Endothelial cell of umbilical vein (primary cell): ENCODE data around the gene ZNRD2. TPM values are rescaled to one million over a fixed set of nuclear protein-coding genes. Genes with fewer than 3 reads are reported as not detected.

Source experiments
- BruUV-seq: library from RNA; stranded (reverse); fragments of 400-500 nt; replicated peaks from 2 replicates; lab custom pipeline; 2021; lab: Mats Ljungman, UMichigan
- CTCF ChIA-PET: fragments of 300-600, 350-600 bp; sonication (Branson Sonifier 250); formaldehyde crosslinking; loops from one replicate; lab custom pipeline; 2021; ENCODE audit warnings: antibody characterized with exemption, inconsistent platforms; lab: Charles Lee
- POLR2A ChIA-PET: fragments of 300-600, 350-600 bp; sonication (Branson Sonifier 250); formaldehyde crosslinking; loops from one replicate; lab custom pipeline; 2021; ENCODE audit warnings: antibody characterized with exemption, inconsistent platforms; lab: Charles Lee
- DNase-seq: peaks from one replicate; pipeline ENCODE4 v3.0.0-alpha.2; 2011; ENCODE audit warnings: low read depth, low spot score
- FAIRE-seq: peaks from 2 replicates; lab custom pipeline; 2011; peaks lifted over from hg19 to GRCh38; lab: Jason Lieb, UNC
- H2AFZ ChIP-seq: 2 replicates; pipeline ENCODE4 v1.6.0; 2012; ENCODE audit warnings: low read depth, low read length, control low read depth, inconsistent platforms
- H3K27ac ChIP-seq: 2 replicates; pipeline ENCODE4 v1.5.1; 2011; ENCODE audit warnings: low read depth, mild to moderate bottlenecking, control low read depth, low read length, moderate library complexity; ENCODE audit not compliant: insufficient read depth
- H3K27me3 ChIP-seq, 2 experiments: 2 replicates each; pipeline versions ENCODE4 v1.6.0 to v1.6.1; 2011; ENCODE audit warnings: low read length in 2 of 2, mixed read lengths in 1 of 2; ENCODE audit not compliant: control insufficient read depth in 2 of 2, insufficient read depth in 2 of 2
- H3K36me3 ChIP-seq, 2 experiments: 2 replicates in 1 of 2; 3 replicates in 1 of 2; pipeline ENCODE4 v1.5.1; 2011; ENCODE audit warnings: low read length in 2 of 2, mild to moderate bottlenecking in 1 of 2, moderate library complexity in 1 of 2; ENCODE audit not compliant: control insufficient read depth in 2 of 2, insufficient read depth in 2 of 2; ENCODE audit errors: extremely low read depth in 1 of 2
- H3K4me1 ChIP-seq: 3 replicates; pipeline ENCODE4 v1.5.1; 2011; ENCODE audit warnings: mild to moderate bottlenecking, low read length; ENCODE audit not compliant: control insufficient read depth, insufficient read depth; ENCODE audit errors: extremely low read depth
- H3K4me2 ChIP-seq: 2 replicates; pipeline ENCODE4 v1.6.1; 2011; ENCODE audit warnings: low read length, control low read depth, mixed read lengths; ENCODE audit not compliant: insufficient read depth
- H3K4me3 ChIP-seq, 3 experiments: fragments of 200-600 bp in 1 of 3; sonication (generic), shearing (Covaris generic) in 1 of 3; replicated peaks in 1 of 3; 2 replicates each; pipeline ENCODE4 v1.5.1; 2011 to 2016; ENCODE audit warnings: control low read depth in 3 of 3, low read length in 3 of 3, mild to moderate bottlenecking in 2 of 3, inconsistent platforms in 1 of 3, low read depth in 1 of 3, moderate library complexity in 1 of 3; ENCODE audit not compliant: insufficient read depth in 1 of 3
- H3K79me2 ChIP-seq: 2 replicates; pipeline ENCODE4 v1.6.0; 2012; ENCODE audit warnings: low read length, inconsistent platforms; ENCODE audit not compliant: control insufficient read depth, insufficient read depth
- H3K9ac ChIP-seq: replicated peaks from 2 replicates; pipeline ENCODE3; 2011; ENCODE audit warnings: low read length, control low read depth; ENCODE audit not compliant: insufficient read depth; ENCODE audit errors: extremely low read depth
- H3K9me1 ChIP-seq: replicated peaks from 3 replicates; pipeline ENCODE4 v1.6.0; 2011; ENCODE audit warnings: mild to moderate bottlenecking, low read length; ENCODE audit not compliant: control insufficient read depth, insufficient read depth; ENCODE audit errors: extremely low read depth
- H3K9me3 ChIP-seq: replicated peaks from 2 replicates; pipeline ENCODE4 v1.5.1; 2012; ENCODE audit warnings: low read length, inconsistent platforms; ENCODE audit not compliant: control insufficient read depth, insufficient read depth
- H4K20me1 ChIP-seq: replicated peaks from 2 replicates; pipeline ENCODE3; 2011; ENCODE audit warnings: mild to moderate bottlenecking, low read length; ENCODE audit not compliant: control insufficient read depth, insufficient read depth; ENCODE audit errors: extremely low read depth
- CTCF ChIP-seq, 2 donors: IDR thresholded peaks; 1 replicate in 1 of 2; 2 replicates in 1 of 2; pipeline ENCODE4 v1.5.1; 2011; ENCODE audit warnings: low read length in 2 of 2, mild to moderate bottlenecking in 2 of 2, moderate library complexity in 2 of 2, control low read depth in 1 of 2, inconsistent platforms in 1 of 2, low read depth in 1 of 2; ENCODE audit not compliant: insufficient read depth in 1 of 2; ENCODE audit errors: extremely low read depth in 1 of 2
- EZH2 ChIP-seq: IDR thresholded peaks from 2 replicates; pipeline ENCODE4 v1.6.1; 2012; ENCODE audit warnings: borderline replicate concordance, low read depth, mild to moderate bottlenecking, moderate library complexity, low read length, inconsistent platforms; ENCODE audit not compliant: severe bottlenecking
- FOS ChIP-seq: IDR thresholded peaks from 2 replicates; pipeline ENCODE4 v1.6.1; 2011; ENCODE audit warnings: mild to moderate bottlenecking, low read length, moderate library complexity, borderline replicate concordance; ENCODE audit not compliant: insufficient read depth
- GATA2 ChIP-seq: IDR thresholded peaks from 2 replicates; pipeline ENCODE4 v1.7.0; 2011; ENCODE audit warnings: low read depth, mild to moderate bottlenecking, moderate library complexity, mixed read lengths, low read length; ENCODE audit not compliant: insufficient read length, insufficient read depth
- JUN ChIP-seq: IDR thresholded peaks from 2 replicates; pipeline ENCODE4 v1.6.1; 2011; ENCODE audit warnings: borderline replicate concordance, low read depth; ENCODE audit not compliant: insufficient read length, insufficient read depth
- MYC ChIP-seq: IDR thresholded peaks from one replicate; pipeline ENCODE4 v1.6.1; 2011; ENCODE audit warnings: mild to moderate bottlenecking, low read depth, low read length
- POLR2A ChIP-seq: IDR thresholded peaks from 2 replicates; pipeline ENCODE4 v1.6.1; 2012; ENCODE audit warnings: low read depth, mild to moderate bottlenecking, control low read depth, low read length
- POLR2AphosphoS5 ChIP-seq: IDR thresholded peaks from 2 replicates; pipeline ENCODE4 v1.6.1; 2012; ENCODE audit warnings: low read depth, mild to moderate bottlenecking, control low read depth, low read length, moderate library complexity; ENCODE audit not compliant: insufficient read depth
- dilution Hi-C: fragments of 300-500 bp; cut with MboI; formaldehyde crosslinking; loops from one replicate; pipeline ENCODE4 v1.15.0; 2019; ENCODE audit warnings: low sequenced_read_pairs; ENCODE audit not compliant: extremely low pct_ligation_motif_present
- intact Hi-C: fragments of 100-400 bp; cut with micrococcal nuclease; formaldehyde crosslinking; loops from one replicate; pipeline ENCODE4 v1.10.0; 2022
- polyA plus RNA-seq, 4 experiments: library from polyadenylated mRNA; depleted of rRNA in 3 of 4; stranded (reverse) in 3 of 4; unstranded in 1 of 4; fragments of >200 nt; gene quantifications; 2 replicates each; pipeline versions ENCODE4 v1.2.1 to v1.2.3, GENCODE V29; 2011 to 2012; ENCODE audit warnings: missing spikeins in 1 of 4
- total RNA-seq: library from RNA; stranded (reverse); gene quantifications from 2 replicates; pipeline ENCODE4 v1.2.3, GENCODE V29; 2021
- TF ChIP-seq, protein P1 (sequence below): IDR thresholded peaks from 2 replicates; pipeline ENCODE4 v1.6.1; 2011; ENCODE audit not compliant: insufficient read depth, insufficient read length

ZNRD2 gene
- total and polyA plus RNA-seq, 2 donors (not counting 3 experiments of a cell fraction or from before 2014, with no cell fraction given), result 40.8 to 96.7 TPM

DNA sequence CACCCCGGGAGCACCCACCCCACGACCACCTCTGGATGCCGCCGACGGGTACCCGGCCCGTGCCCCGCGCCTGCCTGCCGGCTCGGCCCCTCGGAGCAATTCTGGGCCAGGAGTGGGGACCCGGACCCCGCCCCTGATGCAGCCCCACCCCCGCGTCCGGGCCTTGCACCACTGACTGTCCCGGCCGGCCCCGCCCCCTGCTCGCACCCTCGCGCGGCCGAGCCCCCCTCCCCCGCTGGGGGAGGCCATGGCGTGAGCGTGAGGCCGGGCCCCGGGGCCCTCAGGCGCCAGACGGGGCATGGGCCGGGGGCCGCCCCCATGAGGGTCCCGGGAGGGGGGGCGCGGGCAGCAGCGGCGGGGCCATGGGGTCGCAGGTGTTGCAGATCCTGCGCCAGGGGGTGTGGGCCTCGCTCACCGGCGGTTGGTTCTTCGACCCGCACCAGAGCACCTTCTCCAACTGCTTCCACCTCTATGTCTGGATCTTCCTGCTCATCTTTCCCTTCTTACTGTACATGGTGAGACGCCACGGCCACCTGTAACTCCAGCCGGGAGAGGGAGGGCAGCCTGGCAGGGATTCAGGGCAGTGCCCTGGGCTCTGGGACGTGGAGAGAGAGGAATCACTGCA lies 45.8 kb downstream of the ZNRD2 start:
- H3K9ac ChIP-seq, result peak overlapping the region; percentile 74
- ChIA-PET POLR2A (interaction anchor here (1.2 kb wide), 1 partner anchor 10 kb away, joined by 3 read pairs; no protein-coding TSS in a partner anchor), CTCF (interaction anchor here (1.2 to 6.2 kb wide), 8 partner anchors 9 to 75 kb away, joined by 3 to 54 read pairs (median 8); partner anchors contain the start of genes FAM89B, KCNK7, SIPA1 and ZNRD2)
- intact Hi-C loops (loop anchor here (1.0 kb wide), 4 partner anchors 9 to 194 kb away; partner anchors contain the start of genes NEAT1 and SIPA1), dilution Hi-C loops (no loop called here)
- H2AFZ ChIP-seq, result no peak overlapping the region
- no TSS peak for BruUV-seq
- no peaks in the 10 kb centered on the region for H3K27me3 ChIP-seq
- peak overlapping the region; percentile 64 to 90 (median 71) for H3K4me3 ChIP-seq
- peaks cover 32% of the 10 kb centered on the region for H3K4me1 ChIP-seq
- no peak for TF ChIP-seq POLR2A
- TF ChIP-seq POLR2AphosphoS5, result no peak
- no peak for TF ChIP-seq JUN
- TF ChIP-seq, protein P1, sequence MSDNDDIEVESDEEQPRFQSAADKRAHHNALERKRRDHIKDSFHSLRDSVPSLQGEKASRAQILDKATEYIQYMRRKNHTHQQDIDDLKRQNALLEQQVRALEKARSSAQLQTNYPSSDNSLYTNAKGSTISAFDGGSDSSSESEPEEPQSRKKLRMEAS, result no peak
- no peak for TF ChIP-seq FOS
- no peak for TF ChIP-seq GATA2
- TF ChIP-seq CTCF (IDR thresholded peaks at IDR 0.05; ENCODE audit: extremely low read depth in 1 of 2, insufficient read depth in 1 of 2, low read depth in 1 of 2, low read length in 2 of 2), result no peak
- TF ChIP-seq EZH2, result no peak
- no peak for TF ChIP-seq MYC
- no peak for FAIRE-seq
- no peak for DNase-seq
- H4K20me1 ChIP-seq, result no peaks in the 10 kb centered on the region
- H3K27ac ChIP-seq, result peak overlapping the region; percentile 45
- H3K36me3 ChIP-seq, result peaks cover 0 to 34% of the 10 kb centered on the region in 2 experiments
- peaks cover 48% of the 10 kb centered on the region for H3K79me2 ChIP-seq
- no peaks in the 10 kb centered on the region for H3K9me1 ChIP-seq
- H3K4me2 ChIP-seq, result peak overlapping the region; percentile 86
- H3K9me3 ChIP-seq, result no peaks in the 10 kb centered on the region
